NOMO-1 (cell line): ENCODE data around the gene CAPS.

Source experiments
- DNase-seq, 2 experiments: peaks; one replicate each; lab custom pipeline; 2025; ENCODE audit not compliant: unreplicated experiment in 2 of 2; lab: John Stamatoyannopoulos, UW

CAPS gene

DNA sequence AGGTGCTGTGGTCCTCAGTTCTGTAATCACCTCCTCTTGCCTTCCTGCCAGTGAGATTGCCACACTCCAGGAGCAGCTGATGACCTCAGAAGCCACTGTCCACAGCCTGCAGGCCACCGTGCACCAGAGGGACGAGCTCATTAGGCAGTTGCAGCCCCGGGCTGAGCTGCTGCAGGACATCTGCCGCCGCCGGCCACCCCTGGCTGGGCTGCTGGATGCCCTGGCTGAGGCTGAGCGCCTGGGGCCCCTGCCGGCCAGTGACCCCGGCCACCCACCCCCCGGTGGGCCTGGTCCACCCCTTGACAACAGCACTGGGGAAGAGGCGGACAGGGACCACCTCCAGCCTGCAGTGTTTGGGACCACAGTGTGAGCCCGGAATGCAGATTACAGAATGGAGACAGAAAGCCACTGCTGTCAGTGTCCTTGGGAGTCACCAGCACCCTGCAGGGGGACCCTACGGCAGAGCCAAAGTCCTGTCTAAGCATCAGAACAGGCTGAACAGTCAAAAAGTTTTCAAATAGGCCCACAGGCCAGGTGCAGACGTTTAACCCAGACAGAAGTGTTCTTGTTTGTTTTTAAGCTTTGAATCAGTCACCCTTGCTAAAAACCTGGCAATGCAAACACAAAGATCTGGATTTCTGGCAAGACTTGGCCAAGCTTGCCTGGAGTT, 5.1 kb upstream of the CAPS start:
- no peak for DNase-seq

GRCh38 chr19:5910638-5910907, 3.5 kb upstream of the CAPS start:
- no peak for DNase-seq

GRCh38 chr19:5911366-5911765, 2.7 kb upstream of the CAPS start:
- DNase-seq = no peak

DNA sequence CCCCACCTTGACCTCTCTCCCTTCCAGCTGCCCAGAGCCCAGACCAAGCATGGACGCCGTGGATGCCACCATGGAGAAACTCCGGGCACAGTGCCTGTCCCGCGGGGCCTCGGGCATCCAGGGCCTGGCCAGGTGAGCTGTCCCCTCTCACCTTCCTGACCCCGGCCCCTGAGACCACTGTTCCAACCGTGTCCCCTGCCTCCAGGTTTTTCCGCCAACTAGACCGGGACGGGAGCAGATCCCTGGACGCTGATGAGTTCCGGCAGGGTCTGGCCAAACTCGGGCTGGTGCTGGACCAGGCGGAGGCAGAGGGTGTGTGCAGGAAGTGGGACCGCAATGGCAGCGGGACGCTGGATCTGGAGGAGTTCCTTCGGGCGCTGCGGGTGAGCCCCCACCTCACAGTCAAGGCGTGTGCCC, 312 bp downstream of the CAPS start:
- no peak for DNase-seq

DNA sequence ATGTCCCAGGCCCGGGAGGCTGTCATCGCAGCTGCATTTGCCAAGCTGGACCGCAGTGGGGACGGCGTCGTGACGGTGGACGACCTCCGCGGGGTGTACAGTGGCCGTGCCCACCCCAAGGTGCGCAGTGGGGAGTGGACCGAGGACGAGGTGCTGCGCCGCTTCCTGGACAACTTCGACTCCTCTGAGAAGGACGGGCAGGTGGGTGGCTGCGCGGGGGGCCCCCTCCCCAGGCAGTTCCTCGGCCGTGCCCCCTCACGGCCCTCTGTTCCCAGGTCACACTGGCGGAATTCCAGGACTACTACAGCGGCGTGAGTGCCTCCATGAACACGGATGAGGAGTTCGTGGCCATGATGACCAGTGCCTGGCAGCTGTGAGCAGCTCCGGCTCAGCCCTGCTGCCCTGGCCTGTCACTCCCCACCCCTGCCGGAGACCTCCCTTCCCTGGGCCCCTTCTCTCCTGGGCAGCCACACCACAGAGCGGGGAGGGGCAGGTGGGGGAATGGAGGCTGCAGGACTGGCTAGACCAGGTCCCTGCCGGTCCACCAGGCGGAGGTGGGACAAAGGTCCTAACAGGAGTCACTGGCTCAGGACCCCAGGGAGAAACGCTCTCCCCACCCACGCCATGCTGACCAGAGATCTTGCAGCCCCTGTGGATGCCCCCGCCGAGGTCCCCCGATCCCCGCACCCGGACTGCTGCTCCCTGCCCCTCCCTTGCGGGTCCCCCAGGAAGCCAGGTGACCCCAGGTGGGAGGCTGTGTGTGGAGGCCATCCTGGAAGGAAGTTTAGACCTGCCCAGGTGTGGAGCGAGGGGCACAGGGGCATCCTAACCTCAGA, 1.1 kb downstream of the CAPS start:
- DNase-seq = no peak

DNA sequence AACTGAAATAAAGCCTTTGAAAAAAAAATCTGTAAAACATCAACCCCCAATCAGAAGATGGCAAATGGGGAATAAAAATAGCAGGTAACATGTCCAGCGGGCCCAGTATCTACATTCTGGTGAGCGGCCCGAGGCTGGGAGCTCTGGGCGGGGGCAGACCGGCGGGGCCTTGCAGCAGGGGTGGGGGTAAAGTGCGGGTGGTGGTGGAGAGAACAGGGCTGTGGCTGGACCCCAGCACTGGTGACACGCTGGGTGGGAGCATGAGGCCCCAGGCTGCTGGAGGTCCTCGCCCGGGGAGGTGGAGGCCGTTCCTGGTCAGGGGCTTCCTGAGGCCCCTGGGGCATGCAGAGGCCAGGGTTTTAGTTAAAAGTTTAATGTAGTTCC, 1.7 kb downstream of the CAPS start:
- DNase-seq = no peak

GRCh38 chr19:5916181-5916708, 2.2 kb downstream of the CAPS start:
- no peak for DNase-seq

- DNase-seq = no peak
Observed at GRCh38 chr19:5917431-5918107, 3.5 kb downstream of the CAPS start.

GRCh38 chr19:5918463-5919079, 4.5 kb downstream of the CAPS start:
- no peak for DNase-seq

- DNase-seq = no peak
Observed at GRCh38 chr19:5921516-5922160, 7.6 kb downstream of the CAPS start.

DNA sequence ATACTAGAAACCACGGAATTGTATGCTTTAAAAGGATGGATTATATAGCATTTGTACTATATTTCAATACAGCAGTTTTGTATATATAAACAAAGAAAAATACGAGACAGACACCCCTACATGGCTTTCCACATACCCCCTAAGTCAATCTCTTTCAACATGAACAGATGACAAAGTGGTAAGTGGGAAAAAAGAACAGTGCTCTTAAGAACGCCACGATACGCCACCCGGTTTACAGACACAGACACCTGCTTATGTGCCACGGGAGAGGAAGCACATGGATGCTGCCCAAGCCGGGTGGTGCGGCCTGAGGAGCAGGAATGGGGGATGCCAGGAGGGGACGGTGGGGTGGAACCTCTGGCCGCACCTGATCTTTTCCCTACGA, 8.1 kb downstream of the CAPS start:
- DNase-seq = no peak

GRCh38 chr19:5923356-5923755, 9.3 kb downstream of the CAPS start:
- DNase-seq = no peak

- DNase-seq = no peak
Observed at GRCh38 chr19:5925830-5926427, 11.9 kb downstream of the CAPS start.

GRCh38 chr19:5926641-5927440, 12.8 kb downstream of the CAPS start:
- DNase-seq = no peak

- no peak for DNase-seq
Observed at GRCh38 chr19:5927441-5927821, 13.4 kb downstream of the CAPS start.

DNA sequence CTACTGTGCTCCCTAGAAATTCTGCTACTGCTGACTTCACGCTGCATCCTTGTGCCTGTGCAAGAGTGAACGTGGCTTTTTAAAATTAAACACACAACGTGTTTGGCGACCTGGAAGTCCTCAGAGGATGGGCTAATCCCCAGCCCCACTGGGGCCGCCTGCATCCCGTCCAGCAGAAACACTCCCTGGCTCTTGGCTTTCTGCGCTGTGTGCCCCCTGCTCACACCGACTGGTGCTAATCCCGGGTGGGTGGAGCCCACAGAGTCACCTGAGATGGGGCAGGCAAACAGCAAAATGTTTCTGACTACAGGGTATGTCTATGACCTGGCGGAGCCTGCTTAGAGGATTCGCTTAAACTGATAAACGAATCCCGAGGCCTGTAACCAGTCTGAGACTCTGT, 15.1 kb downstream of the CAPS start:
- no peak for DNase-seq

DNA sequence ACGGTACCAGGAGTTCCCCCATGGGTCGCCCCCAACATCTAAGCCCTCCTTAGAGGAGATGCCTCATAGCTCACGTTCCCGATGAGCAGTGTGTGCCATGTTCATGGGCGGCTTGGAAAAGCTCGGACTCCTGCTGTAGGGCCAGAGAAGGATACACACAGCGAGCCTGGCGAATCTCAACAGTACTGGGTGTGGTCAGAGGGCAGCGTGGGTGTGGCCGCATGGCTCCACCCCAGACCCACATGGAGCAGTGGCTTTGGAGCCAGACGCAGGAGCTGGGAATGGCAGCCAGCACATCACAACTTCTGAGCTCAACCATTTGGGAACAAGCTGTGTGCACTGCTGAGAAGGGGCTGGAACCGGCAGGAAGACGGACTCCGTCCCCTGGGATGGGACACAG, 15.6 kb downstream of the CAPS start:
- no peak for DNase-seq

DNA sequence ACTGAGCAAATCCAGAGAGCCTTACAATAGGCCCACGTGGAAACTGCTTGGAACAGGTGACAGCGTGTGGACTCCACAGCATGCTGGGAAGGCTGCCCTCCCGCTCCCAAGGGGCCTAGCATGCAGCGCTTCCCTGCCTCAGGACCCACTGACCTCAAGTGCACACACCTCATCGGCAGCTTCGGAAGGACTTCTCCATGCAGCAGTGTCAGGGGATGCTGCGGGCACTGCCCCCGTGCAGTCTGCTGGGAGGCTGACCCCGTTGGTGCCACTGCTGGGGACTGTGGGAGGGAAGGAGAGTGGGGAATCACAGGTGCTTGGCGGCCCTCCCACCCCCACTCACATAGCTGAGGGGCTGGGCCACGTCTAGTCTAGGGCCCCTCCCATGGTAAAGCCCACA, 17.2 kb downstream of the CAPS start:
- DNase-seq = no peak

DNA sequence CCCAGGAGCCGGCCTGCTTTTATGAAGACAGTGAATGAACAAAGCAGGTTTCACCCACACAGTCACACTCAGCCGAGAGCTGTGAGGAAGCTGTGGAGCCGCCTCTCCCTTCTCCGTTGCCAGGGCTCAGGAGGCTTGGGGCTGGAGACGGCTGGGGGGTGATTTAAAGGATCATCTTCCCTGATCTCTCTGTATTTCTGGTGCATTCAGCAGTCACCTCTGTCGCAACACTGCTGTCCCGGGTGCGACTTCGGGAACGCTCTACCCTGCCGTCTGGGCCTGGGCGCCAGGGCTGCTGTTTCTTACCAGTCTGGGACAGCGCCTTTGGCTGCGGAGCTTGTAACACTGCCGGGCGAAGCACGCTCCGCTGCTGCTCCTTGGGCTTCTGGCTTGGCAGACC, 18.1 kb downstream of the CAPS start:
- DNase-seq = no peak
